CD14-positive monocyte (primary cell): ENCODE measurements around the gene TLCD3B. TPM values are rescaled to one million over a fixed set of nuclear protein-coding genes. Genes with fewer than 3 reads are reported as not detected.

ENCODE experiments used
- DNase-seq, 3 donors: peaks; one replicate each; pipeline ENCODE4 v3.0.0-alpha.2; 2011 to 2022
- H2AFZ ChIP-seq: 2 replicates; pipeline ENCODE4 v1.6.0; 2012; ENCODE audit warnings: mild to moderate bottlenecking, low read depth, low read length, inconsistent platforms; ENCODE audit not compliant: insufficient read depth, poor library complexity, severe bottlenecking
- H3K27ac ChIP-seq, 2 donors: 1 replicate in 1 of 2; 2 replicates in 1 of 2; pipeline ENCODE4 v1.5.1; 2012 to 2013; ENCODE audit warnings: low read length in 2 of 2, control low read depth in 1 of 2, inconsistent platforms in 1 of 2, low read depth in 1 of 2, mild to moderate bottlenecking in 1 of 2
- H3K27me3 ChIP-seq, 2 donors: one replicate each; pipeline versions ENCODE4 v1.6.0 to v1.6.1; 2011 to 2013; ENCODE audit warnings: low read length in 2 of 2; ENCODE audit not compliant: control insufficient read depth in 2 of 2, insufficient read depth in 2 of 2
- H3K36me3 ChIP-seq, 2 donors: replicated peaks in 1 of 2; 1 replicate in 1 of 2; 2 replicates in 1 of 2; pipeline versions ENCODE4 v1.5.1 to v1.6.1; 2012 to 2013; ENCODE audit warnings: low read length in 2 of 2, control low read depth in 1 of 2, inconsistent platforms in 1 of 2, mild to moderate bottlenecking in 1 of 2; ENCODE audit not compliant: insufficient read depth in 2 of 2, control insufficient read depth in 1 of 2
- H3K4me1 ChIP-seq, 2 donors: 1 replicate in 1 of 2; 2 replicates in 1 of 2; pipeline versions ENCODE4 v1.5.1 to v1.6.1; 2012 to 2013; ENCODE audit warnings: low read length in 2 of 2, control low read depth in 1 of 2, inconsistent platforms in 1 of 2, mild to moderate bottlenecking in 1 of 2, moderate library complexity in 1 of 2; ENCODE audit not compliant: insufficient read depth in 2 of 2, control insufficient read depth in 1 of 2
- H3K4me2 ChIP-seq: replicated peaks from 2 replicates; pipeline ENCODE3; 2012; ENCODE audit warnings: low read length, moderate library complexity, mild to moderate bottlenecking; ENCODE audit not compliant: poor library complexity, severe bottlenecking; ENCODE audit errors: extremely low read depth
- H3K4me3 ChIP-seq, 3 experiments: fragments of 200-600 bp in 1 of 3; sonication (generic) in 1 of 3; replicated peaks in 1 of 3; 1 replicate in 2 of 3; 2 replicates in 1 of 3; pipeline ENCODE4 v1.5.1; 2011 to 2013; ENCODE audit warnings: low read length in 3 of 3, mild to moderate bottlenecking in 3 of 3, control low read depth in 2 of 3, low read depth in 2 of 3, inconsistent platforms in 1 of 3, moderate library complexity in 1 of 3
- H3K79me2 ChIP-seq: 2 replicates; pipeline ENCODE4 v1.6.0; 2012; ENCODE audit warnings: mild to moderate bottlenecking, control low read depth, inconsistent platforms, low read length, moderate library complexity; ENCODE audit not compliant: insufficient read depth
- H3K9ac ChIP-seq: 2 replicates; pipeline ENCODE4 v1.6.0; 2017; ENCODE audit warnings: low read length, mild to moderate bottlenecking; ENCODE audit not compliant: insufficient read depth, poor library complexity, severe bottlenecking
- H3K9me3 ChIP-seq, 2 donors: replicated peaks in 1 of 2; 1 replicate in 1 of 2; 2 replicates in 1 of 2; pipeline versions ENCODE4 v1.5.1 to v1.6.1; 2012 to 2013; ENCODE audit warnings: low read length in 2 of 2, control low read depth in 1 of 2; ENCODE audit not compliant: control insufficient read depth in 1 of 2, insufficient read depth in 1 of 2
- H4K20me1 ChIP-seq: 2 replicates; pipeline ENCODE4 v1.6.0; 2012; ENCODE audit warnings: mild to moderate bottlenecking, low read length, control low read depth, moderate library complexity; ENCODE audit not compliant: insufficient read depth
- H3K27ac Mint-ChIP-seq, 7 donors: one replicate each; pipeline ENCODE4 v1.8.0; 2020; ENCODE audit warnings: mild to moderate bottlenecking in 7 of 7, mixed read lengths in 7 of 7, moderate library complexity in 6 of 7, inconsistent platforms in 2 of 7
- H3K27me3 Mint-ChIP-seq, 3 donors: one replicate each; pipeline ENCODE4 v1.8.0; 2021 to 2022; ENCODE audit warnings: low read depth in 3 of 3, mild to moderate bottlenecking in 3 of 3, mixed read lengths in 3 of 3, moderate library complexity in 3 of 3, inconsistent platforms in 1 of 3
- H3K36me3 Mint-ChIP-seq, 2 donors: one replicate each; pipeline ENCODE4 v1.8.0; 2020; ENCODE audit warnings: mixed read lengths in 2 of 2, inconsistent platforms in 1 of 2, mild to moderate bottlenecking in 1 of 2
- H3K4me1 Mint-ChIP-seq: one replicate; pipeline ENCODE4 v1.8.0; 2020; ENCODE audit warnings: mild to moderate bottlenecking, mixed read lengths
- H3K4me3 Mint-ChIP-seq, 2 donors: one replicate each; pipeline ENCODE4 v1.8.0; 2020; ENCODE audit warnings: mild to moderate bottlenecking in 2 of 2, mixed read lengths in 2 of 2, moderate library complexity in 1 of 2
- H3K9me3 Mint-ChIP-seq, 7 donors: one replicate each; pipeline ENCODE4 v1.8.0; 2020 to 2022; ENCODE audit warnings: mixed read lengths in 7 of 7, mild to moderate bottlenecking in 6 of 7, moderate library complexity in 6 of 7, inconsistent platforms in 2 of 7
- WGBS: methylation state at CpG from one replicate; pipeline ENCODE4 v1.1.5; 2013; ENCODE audit warnings: missing lambda C conversion rate; ENCODE audit not compliant: insufficient coverage; 5-methylcytosine and 5-hydroxymethylcytosine counted together
- intact Hi-C, 2 donors: fragments of 100-400 bp; cut with micrococcal nuclease; formaldehyde crosslinking; loops; one replicate each; pipeline versions ENCODE4 v1.15.0 to v1.15.1; 2023
- polyA plus RNA-seq, 3 donors: library from polyadenylated mRNA; depleted of rRNA in 1 of 3; unstranded in 2 of 3; stranded (reverse) in 1 of 3; fragments of 300-500 nt in 2 of 3; fragments of >200 nt in 1 of 3; fragmentation: Illumina TruSeq in 2 of 3; gene quantifications; 1 replicate in 2 of 3; 2 replicates in 1 of 3; pipeline ENCODE4 v1.2.3, GENCODE V29; 2012 to 2021
- TF ChIP-seq, protein P1 (sequence below): fragments of 200-600 bp; IDR thresholded peaks from one replicate; pipeline ENCODE4 v1.8.0; 2022; ENCODE audit warnings: antibody characterized with exemption, mild to moderate bottlenecking

TLCD3B gene
- polyA plus RNA-seq, 3 donors: not detected

DNA sequence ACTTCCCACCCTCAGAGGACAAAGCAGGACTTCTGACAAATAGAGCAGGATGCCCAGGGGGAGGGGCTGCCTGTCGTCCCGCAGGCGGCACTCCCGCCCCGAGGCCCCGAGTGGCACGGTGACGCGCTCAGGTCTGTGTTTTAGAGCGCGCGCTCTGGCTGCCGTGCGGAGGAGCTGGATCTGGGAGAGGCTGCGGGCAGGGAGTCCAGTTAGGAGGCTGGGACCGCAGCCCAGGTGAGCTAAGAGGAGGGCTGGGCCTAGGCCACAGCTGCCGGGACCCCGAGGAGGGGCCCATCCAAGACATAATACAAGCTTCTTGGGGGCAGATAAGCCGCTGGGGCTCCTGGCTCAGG lies 26.7 kb downstream of the TLCD3B start:
- peaks cover 14 to 44% of the 10 kb centered on the region in 2 donors for H3K36me3 ChIP-seq
- no peaks in the 10 kb centered on the region for H3K9me3 ChIP-seq
- H3K9ac ChIP-seq: no peak overlapping the region
- Mint-ChIP-seq H3K9me3 (peaks cover 0 to 2% (median 0%) of the 10 kb centered on the region in 7 donors), H3K27me3 (peaks cover 5 to 13% (median 8%) of the 10 kb centered on the region in 3 donors), H3K4me1 (no peaks in the 10 kb centered on the region), H3K36me3 (peaks cover 31 to 48% of the 10 kb centered on the region in 2 donors), H3K27ac (no peak overlapping the region), H3K4me3 (no peak overlapping the region)
- no peaks in the 10 kb centered on the region for H3K79me2 ChIP-seq
- WGBS: 76% methylated on average over 18 of the region's 19 CpGs
- H3K4me1 ChIP-seq: no peaks in the 10 kb centered on the region
- no peak overlapping the region for H2AFZ ChIP-seq
- no peak overlapping the region for H3K4me2 ChIP-seq
- H3K27me3 ChIP-seq: peaks cover 0 to 4% of the 10 kb centered on the region in 2 donors
- peaks cover 8% of the 10 kb centered on the region for H4K20me1 ChIP-seq
- no peak overlapping the region for H3K27ac ChIP-seq
- no peak for DNase-seq
- no peak overlapping the region for H3K4me3 ChIP-seq
- TF ChIP-seq, protein P1, sequence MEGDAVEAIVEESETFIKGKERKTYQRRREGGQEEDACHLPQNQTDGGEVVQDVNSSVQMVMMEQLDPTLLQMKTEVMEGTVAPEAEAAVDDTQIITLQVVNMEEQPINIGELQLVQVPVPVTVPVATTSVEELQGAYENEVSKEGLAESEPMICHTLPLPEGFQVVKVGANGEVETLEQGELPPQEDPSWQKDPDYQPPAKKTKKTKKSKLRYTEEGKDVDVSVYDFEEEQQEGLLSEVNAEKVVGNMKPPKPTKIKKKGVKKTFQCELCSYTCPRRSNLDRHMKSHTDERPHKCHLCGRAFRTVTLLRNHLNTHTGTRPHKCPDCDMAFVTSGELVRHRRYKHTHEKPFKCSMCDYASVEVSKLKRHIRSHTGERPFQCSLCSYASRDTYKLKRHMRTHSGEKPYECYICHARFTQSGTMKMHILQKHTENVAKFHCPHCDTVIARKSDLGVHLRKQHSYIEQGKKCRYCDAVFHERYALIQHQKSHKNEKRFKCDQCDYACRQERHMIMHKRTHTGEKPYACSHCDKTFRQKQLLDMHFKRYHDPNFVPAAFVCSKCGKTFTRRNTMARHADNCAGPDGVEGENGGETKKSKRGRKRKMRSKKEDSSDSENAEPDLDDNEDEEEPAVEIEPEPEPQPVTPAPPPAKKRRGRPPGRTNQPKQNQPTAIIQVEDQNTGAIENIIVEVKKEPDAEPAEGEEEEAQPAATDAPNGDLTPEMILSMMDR: no peak
- intact Hi-C loops: no loop called here

DNA sequence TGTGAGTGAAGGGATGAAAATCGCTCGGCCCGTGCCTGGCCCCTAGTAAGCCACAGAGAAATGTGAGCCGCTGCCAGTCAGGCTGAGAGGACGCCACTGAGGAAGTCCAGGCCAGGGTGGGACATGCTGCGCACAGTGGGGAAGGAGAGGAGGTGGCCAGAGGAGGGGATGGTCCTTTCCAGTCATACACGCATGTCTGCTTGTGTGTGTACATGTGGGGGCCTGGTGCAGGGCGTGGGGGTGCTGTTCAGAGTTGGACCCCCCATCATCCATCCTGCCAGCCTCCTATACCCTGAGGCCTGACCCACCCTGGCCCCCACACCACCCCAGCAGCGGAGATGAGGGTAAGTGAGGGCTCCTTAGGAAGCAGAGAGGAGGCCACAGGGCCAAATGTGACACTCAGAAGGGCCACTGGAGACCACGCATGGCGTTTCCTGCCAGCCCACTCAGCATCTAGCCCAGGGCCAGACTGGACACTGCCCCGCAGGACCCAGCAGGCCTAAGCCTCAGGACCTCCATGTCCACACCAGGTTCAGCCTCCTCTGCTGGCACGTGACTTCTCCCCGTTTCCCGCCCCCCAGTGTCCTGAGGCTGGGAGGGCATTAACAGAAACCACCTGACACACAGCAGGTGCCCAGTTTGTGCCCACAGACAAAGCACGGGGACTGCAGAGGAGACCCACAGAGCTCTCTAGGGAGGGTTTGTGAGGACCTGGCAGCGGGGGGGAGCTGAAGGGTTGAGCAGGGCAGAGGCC lies 27.2 kb downstream of the TLCD3B start:
- H3K79me2 ChIP-seq: no peaks in the 10 kb centered on the region
- no peak overlapping the region for H3K4me2 ChIP-seq
- no peak for DNase-seq
- H3K9me3 ChIP-seq: no peaks in the 10 kb centered on the region
- no peak overlapping the region for H2AFZ ChIP-seq
- H3K36me3 ChIP-seq: peaks cover 14 to 48% of the 10 kb centered on the region in 2 donors
- WGBS: 96% methylated on average over 10 of the region's 17 CpGs
- no peak overlapping the region for H3K27ac ChIP-seq
- no peaks in the 10 kb centered on the region for H3K4me1 ChIP-seq
- intact Hi-C loops: no loop called here
- H3K9me3 Mint-ChIP-seq: peaks cover 0 to 2% (median 0%) of the 10 kb centered on the region in 7 donors
- peaks cover 36 to 53% of the 10 kb centered on the region in 2 donors for H3K36me3 Mint-ChIP-seq
- H4K20me1 ChIP-seq: peaks cover 8% of the 10 kb centered on the region
- H3K9ac ChIP-seq: no peak overlapping the region
- H3K27me3 ChIP-seq: no peaks in the 10 kb centered on the region
- H3K27ac Mint-ChIP-seq: peak overlapping the region in 3 of 7 donors; percentile 8 to 63 (median 48)
- H3K27me3 Mint-ChIP-seq: peaks cover 3 to 8% (median 3%) of the 10 kb centered on the region in 3 donors
- H3K4me3 ChIP-seq: no peak overlapping the region
- no peak overlapping the region for H3K4me3 Mint-ChIP-seq
- H3K4me1 Mint-ChIP-seq: no peaks in the 10 kb centered on the region
- TF ChIP-seq, protein P1: no peak
